Left ventricle myocardium superior (tissue), 1 donor: Measurements from ENCODE around the gene MRPL43. TPM values are rescaled to one million over a fixed set of nuclear protein-coding genes. Genes with fewer than 3 reads are reported as not detected.
"Not testable (repeated sequence)": the region's sequence is repeated elsewhere in the genome, so short reads cannot be mapped to it uniquely, and the experiment has no call there.

Experiments used
- ATAC-seq: fragments of 200-7000 bp; cut with Tn5 transposase; one replicate; pipeline ENCODE4 v1.9.1; 2020; ENCODE audit warnings: mild to moderate bottlenecking, moderate library complexity
- DNase-seq: peaks from one replicate; pipeline ENCODE4 v3.0.0-alpha.2; 2020
- intact Hi-C: fragments of 100-400 bp; cut with micrococcal nuclease; formaldehyde crosslinking; loops from one replicate; pipeline ENCODE4 v1.11.0; 2022
- long read RNA-seq: library from polyadenylated mRNA; unstranded; transcript quantifications from one replicate; pipeline ENCODE4 v2.0.0, GENCODE V29; 2021
- total RNA-seq: library from RNA; stranded (reverse); fragmentation: NEBNext Ultra II Directional; extraction: Animal tissue kit (Norgen Biotek cat#: 25700); gene quantifications from one replicate; pipeline ENCODE4 v1.2.1, GENCODE V29; 2021
- donor health status: DM: no; HTN: yes; CAD: no; lungs with severe emphysema.

Gene MRPL43
- 55.9 TPM for total RNA-seq
- long read RNA-seq, transcript MRPL43-203 (3 exons, 1,010 nt): major isoform, 43 of 63 reads
- long read RNA-seq, partial matches to known transcripts: 0 of 63 reads
- long read RNA-seq, other reads (novel, unspliced or antisense): 14 of 63 reads

GRCh38 chr10:100986952-100987684, at the start of gene MRPL43, which contains the start of gene TWNK:
Gene MRPL43, minus strand, starts transcription at chr10:100987497. Its CDS starts 54 bp downstream, at chr10:100987443.
Gene TWNK, plus strand, starts transcription at chr10:100987543. Its CDS starts 668 bp downstream, at chr10:100988211.
- peak; percentile 90 for ATAC-seq
- DNase-seq: peak; percentile 89
- intact Hi-C loops: no loop called here

- DNase-seq (no peak), ATAC-seq (no peak)
- intact Hi-C loops: no loop called here
Measured at GRCh38 chr10:101036726-101037125, 49.4 kb upstream of the MRPL43 start.

GRCh38 chr10:101035916-101036702, 48.8 kb upstream of the MRPL43 start:
- intact Hi-C loops: no loop called here
- DNase-seq (no peak), ATAC-seq (no peak)

GRCh38 chr10:101035314-101035713, 48.0 kb upstream of the MRPL43 start:
- ATAC-seq (no peak), DNase-seq (no peak)
- intact Hi-C loops: no loop called here

GRCh38 chr10:101034404-101034803, 47.1 kb upstream of the MRPL43 start:
- intact Hi-C loops, ATAC-seq, DNase-seq: not testable (repeated sequence)

GRCh38 chr10:101033276-101033675, 46.0 kb upstream of the MRPL43 start:
- intact Hi-C loops: no loop called here

GRCh38 chr10:101032637-101033224, 45.4 kb upstream of the MRPL43 start:
- intact Hi-C loops: no loop called here
- DNase-seq (peak; percentile 66), ATAC-seq (peak; percentile 70)

More at GRCh38 chr10:101033276-101033675, 46.0 kb upstream of the MRPL43 start:
- ATAC-seq (no peak), DNase-seq (no peak)

GRCh38 chr10:101031796-101032636, 44.7 kb upstream of the MRPL43 start:
- intact Hi-C loops: no loop called here
- DNase-seq (peak; percentile 91), ATAC-seq (peak; percentile 78)

- intact Hi-C loops: no loop called here
- ATAC-seq (peak; percentile 89), DNase-seq (peak; percentile 99)
Measured at GRCh38 chr10:101031128-101031795, 44.0 kb upstream of the MRPL43 start, which contains the start of the genes PDZD7 and SFXN3. Gene PDZD7, minus strand, starts transcription at chr10:101031129. Its CDS starts 910 bp downstream, at chr10:101030219. Gene SFXN3, plus strand, starts transcription at chr10:101031234. Its CDS starts 3,461 bp downstream, at chr10:101034695.

GRCh38 chr10:101030496-101031127, 43.3 kb upstream of the MRPL43 start:
- intact Hi-C loops: no loop called here
- ATAC-seq (no peak), DNase-seq (no peak)

- DNase-seq (peak; percentile 29), ATAC-seq (no peak)
- intact Hi-C loops: no loop called here
Measured at GRCh38 chr10:101029520-101030295, 42.4 kb upstream of the MRPL43 start.

- ATAC-seq (no peak), DNase-seq (peak; percentile 30)
- intact Hi-C loops: no loop called here
Measured at GRCh38 chr10:101028446-101029337, 41.4 kb upstream of the MRPL43 start.

- ATAC-seq: no peak
- no peak for DNase-seq
- intact Hi-C loops: no loop called here
Measured at GRCh38 chr10:101027106-101027720, 39.9 kb upstream of the MRPL43 start.

GRCh38 chr10:101022967-101023705, 35.8 kb upstream of the MRPL43 start:
- intact Hi-C loops: no loop called here
- DNase-seq (peak; percentile 28), ATAC-seq (no peak)
